ENCODE measurements around the gene SNX15.

- TF ChIP-seq POLR2A (IDR thresholded peaks at IDR 0.05) (no peak), CTCF (IDR thresholded peaks at IDR 0.05) (peak; percentile 15 to 27 (median 26))
Measured at GRCh38 chr11:64996710-64997380, 30.4 kb upstream of the SNX15 start, which contains the start of gene BATF2.

All from testis (tissue), 2 donors.